ENCODE measurements around the gene CDC45.
"Not testable (repeated sequence)": the region's sequence is repeated elsewhere in the genome, so short reads cannot be mapped to it uniquely, and the experiment has no call there.

The CDC45 gene

GRCh38 chr22:19533049-19533626 is 53.4 kb downstream of the CDC45 start:
- DNase-seq = no peak

DNA sequence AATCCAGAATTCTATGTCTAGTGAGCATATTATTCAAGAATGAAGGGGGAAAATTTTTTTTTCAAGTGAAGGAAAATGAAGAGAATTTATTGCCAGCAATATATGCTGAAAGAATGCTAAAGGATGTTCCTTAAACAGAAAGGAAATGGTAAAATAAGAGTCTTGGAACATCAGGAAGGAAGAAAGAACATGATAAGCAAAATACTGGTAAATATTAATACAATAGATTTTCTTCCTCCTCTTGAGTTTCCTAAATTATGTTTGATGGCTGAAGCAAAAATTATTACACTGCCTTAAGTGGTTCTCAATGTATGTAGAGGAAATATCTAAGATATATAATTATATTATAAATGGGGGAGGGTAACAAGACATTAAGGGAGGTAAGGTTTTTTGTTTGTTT is 54.1 kb downstream of the CDC45 start:
- no peak for DNase-seq

DNA sequence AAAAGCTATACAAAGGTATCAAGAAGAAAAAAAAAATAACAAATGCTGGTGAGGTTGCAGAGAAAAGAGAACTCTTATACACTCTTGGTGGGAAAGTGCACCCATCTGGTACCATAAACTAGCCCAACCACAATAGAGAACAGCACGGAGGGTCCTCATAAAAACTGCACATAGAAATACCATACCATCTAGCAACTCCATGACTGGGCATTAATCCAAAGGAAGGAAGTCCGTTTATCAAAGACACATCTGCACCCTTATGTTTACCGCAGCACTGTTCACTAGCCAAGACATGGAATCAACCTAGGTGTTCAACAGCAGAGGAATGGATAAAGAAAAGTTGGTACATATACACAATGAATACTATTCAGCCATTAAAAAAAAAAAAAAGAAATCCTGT is 55.3 kb downstream of the CDC45 start:
- DNase-seq = no peak

DNA sequence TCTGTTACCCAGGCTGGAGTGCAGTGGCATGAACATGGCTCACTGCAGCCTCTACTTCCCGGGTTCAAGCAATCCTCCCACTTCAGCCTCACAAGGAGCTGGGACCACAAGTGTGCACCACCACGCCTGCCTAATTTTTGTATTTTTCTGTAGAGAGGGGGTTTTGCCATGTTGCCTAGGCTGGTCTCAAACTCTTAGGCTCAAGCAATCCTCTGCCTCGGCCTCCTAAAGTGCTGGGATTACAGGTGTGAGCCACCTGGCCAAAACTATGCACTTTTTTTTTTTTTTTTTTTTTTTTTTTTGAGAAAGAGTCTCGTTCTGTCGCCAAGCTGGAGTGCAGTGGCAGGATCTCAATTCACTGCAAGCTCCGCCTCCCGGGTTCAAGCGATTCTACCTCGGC is 56.8 kb downstream of the CDC45 start:
- no peak for DNase-seq

GRCh38 chr22:19537941-19538488 is 58.3 kb downstream of the CDC45 start:
- no peak for DNase-seq

DNA sequence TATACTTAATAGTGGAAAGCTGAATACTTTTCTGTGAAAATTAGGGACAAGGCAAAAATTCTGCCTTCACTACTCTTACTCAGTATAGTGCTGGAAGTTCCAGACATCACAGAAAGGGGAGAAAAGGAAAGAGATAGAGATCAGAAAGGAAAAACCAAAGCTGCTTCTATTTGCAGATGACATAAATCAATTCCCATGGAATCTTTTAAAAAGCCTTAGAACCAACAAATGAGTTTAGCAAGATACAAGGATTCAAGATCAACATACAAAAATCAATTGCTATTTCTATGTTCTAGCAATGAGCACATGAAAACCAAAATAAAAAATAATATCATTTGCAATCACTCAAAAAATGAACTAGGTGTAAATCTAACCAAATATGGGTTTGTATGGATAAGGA is 60.7 kb downstream of the CDC45 start:
- DNase-seq = no peak

- DNase-seq = no peak
These were observed 64.4 kb downstream of the CDC45 start for GRCh38 chr22:19543970-19544708.

- no peak for DNase-seq
These were observed 66.2 kb downstream of the CDC45 start for GRCh38 chr22:19545935-19546207.

DNA sequence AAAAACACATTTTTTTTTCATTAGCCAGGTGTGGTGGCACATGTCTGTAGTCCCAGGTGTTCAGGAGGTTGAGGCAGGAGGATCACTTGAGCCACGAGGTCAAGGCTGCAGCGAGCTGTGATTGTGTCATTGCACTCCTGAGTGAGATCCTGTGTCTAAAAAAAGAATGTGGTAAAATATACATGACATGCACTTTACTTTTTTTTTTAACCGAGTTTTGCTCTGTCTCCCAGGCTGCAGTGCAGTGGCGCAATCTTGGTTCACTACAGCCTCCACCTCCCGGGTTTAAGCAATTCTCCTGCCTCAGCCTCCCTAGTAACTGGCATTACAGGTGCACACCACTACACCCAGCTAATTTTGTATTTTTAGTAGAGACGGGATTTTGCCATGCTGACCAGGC is 67.0 kb downstream of the CDC45 start:
- no peak for DNase-seq

DNA sequence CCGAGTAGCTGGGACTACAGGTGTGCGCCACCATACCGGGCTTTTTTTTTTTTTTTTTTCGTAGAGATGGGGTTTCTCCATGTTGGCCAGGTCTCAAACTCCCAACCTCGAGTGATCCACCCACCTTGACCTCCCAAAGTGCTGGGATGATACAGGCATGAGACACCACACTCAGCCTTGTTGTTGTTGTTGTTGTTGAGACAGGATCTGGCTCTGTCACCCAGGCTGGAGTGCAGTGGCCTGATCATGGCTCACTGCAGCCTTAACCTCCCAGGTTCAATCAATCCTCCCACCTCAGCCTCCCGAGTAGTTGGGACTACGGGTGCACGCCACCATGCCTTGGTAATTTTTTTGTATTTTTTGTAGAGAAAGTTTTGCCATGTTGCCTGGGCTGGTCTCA is 67.9 kb downstream of the CDC45 start:
- no peak for DNase-seq

DNA sequence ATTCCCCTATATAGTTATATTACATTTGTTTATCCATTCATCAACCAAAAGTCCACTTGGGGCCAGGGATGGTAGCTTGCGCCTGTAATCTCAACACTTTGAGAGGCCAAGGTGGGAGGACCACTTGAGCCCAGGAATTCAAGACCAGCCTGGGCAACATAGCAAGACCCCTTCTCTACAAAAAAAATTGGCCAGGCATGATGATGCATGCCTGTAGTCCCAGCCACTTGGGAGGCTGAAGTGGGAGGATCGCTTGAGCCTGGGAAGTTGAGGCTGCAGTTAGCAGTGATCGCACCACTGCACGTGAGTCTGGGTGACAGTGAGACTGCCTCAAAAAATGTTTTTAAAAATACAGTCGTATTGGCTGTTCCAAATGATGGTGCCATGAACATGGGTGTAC is 68.7 kb downstream of the CDC45 start:
- DNase-seq = not testable (repeated sequence)

GRCh38 chr22:19548964-19549363 is 69.2 kb downstream of the CDC45 start:
- no peak for DNase-seq

- no peak for DNase-seq
These were observed 69.7 kb downstream of the CDC45 start for GRCh38 chr22:19549428-19549827.

GRCh38 chr22:19550382-19550781 is 70.7 kb downstream of the CDC45 start:
- DNase-seq = no peak

- no peak for DNase-seq
These were observed 73.5 kb downstream of the CDC45 start for GRCh38 chr22:19553201-19553600.

- DNase-seq = no peak
These were observed 75.2 kb downstream of the CDC45 start for GRCh38 chr22:19554834-19555404.

DNA sequence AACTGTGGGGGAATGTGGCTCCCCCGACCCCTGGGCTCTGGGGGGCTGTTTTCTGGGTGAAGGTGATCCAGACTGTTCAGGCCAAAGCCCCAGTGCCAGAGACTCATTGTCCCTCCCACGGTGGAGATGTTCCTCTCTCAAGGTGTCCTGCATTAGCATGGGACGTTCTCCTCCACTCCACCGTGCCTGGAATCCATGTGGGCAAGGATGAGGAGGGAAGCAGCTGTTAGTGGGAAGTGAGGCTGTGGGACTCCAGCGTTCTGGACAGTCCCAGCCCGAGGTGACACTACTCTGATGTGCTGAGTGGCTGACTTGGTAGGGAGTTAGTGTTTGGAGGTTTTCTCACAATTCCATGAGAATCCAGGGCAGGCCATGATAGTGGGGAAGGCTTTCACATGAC is 75.9 kb downstream of the CDC45 start:
- no peak for DNase-seq

DNA sequence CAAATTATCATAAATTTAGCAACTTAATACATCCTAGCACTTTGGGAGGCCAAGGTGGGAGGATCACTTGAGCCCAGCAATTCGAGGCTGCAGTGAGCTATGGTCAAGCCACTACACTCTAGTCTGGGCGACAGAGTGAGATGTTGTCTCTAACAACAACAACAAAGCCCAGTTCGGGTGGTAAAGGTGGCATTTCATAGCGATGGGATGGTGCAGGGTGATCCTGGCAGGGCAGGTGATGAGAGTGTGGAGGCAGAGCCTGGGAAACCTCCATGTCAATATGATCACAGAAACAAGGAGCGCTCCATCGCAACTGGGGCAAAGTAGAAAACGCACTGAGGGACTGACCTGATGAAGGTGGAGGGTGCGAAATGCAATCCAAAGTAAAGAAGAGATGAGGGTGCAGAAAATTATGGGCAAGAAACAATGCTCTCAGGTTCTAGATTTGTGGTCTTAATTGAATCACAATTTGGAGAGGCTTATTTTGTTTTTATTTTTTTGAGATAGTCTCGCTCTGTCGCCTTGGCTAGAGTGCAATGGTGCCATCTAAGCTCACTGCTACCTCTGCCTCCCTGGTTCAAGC is 77.3 kb downstream of the CDC45 start:
- no peak for DNase-seq

- DNase-seq = no peak
These were observed 79.6 kb downstream of the CDC45 start for GRCh38 chr22:19559324-19559811.

GRCh38 chr22:19559956-19560355 is 80.2 kb downstream of the CDC45 start:
- no peak for DNase-seq

DNA sequence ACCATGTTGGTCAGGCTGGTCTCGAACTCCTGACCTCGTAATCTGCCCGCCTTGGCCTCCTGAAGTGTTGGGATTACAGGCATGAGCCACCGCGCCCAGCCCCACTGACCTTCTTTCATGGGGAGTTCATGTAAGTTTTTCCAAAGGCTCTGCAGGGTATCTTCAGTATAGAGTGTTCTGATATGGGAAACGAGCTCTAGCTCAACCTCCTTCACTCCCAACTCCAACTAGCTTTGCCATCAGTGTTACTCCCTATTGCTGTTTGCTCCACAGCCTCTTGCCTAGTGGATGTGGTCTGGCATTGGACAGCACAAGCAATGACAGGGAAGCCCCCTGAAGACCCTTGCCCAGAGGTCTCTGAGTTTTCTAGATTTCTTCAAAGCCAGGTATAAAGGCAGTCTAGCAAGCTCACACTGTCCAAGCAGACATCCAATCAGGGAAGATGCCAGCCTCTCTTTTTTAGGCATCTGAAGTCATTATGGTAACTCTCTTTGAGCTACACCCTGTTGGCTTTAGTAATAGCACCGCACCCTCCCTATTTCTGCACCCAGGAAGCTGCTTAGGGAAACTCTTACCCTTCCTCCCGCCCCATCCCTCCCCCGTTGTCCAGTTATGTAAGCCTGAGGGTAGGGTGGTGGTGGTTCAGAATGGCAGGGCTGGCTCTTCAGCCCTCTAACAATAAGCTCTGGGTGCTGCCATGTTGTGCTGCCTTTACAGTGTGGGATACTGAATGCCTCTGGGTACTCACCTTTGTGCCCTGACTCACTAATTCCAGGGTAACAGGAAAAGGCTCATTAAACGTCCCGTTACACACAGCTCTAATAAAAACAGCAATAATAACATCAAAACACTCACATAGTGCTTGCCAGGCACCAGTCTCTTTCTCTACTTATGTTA is 85.9 kb downstream of the CDC45 start:
- DNase-seq = peak; percentile 54

GRCh38 chr22:19566279-19567156 is 86.8 kb downstream of the CDC45 start:
- DNase-seq = peak; percentile 44
